Activated naive CD4-positive, alpha-beta T cell treated with anti-CD3 and anti-CD28 coated beads, Interleukin-2, amount 10 ng/mL, durations not matched to agents 7 days and 5 days (primary cell): ENCODE results near the gene PARD3B.

Source experiments
- CTCF ChIA-PET: fragments of 350-600 bp; sonication (Branson Sonifier 250); formaldehyde crosslinking; loops from one replicate; lab custom pipeline; 2021; ENCODE audit warnings: antibody characterized with exemption; lab: Charles Lee
- DNase-seq: peaks from one replicate; pipeline ENCODE4 v3.0.0-alpha.2; 2020
- H3K27ac Mint-ChIP-seq: one replicate; pipeline ENCODE4 v1.8.0; 2021; ENCODE audit warnings: mild to moderate bottlenecking, moderate library complexity, mixed read lengths
- H3K27me3 Mint-ChIP-seq: one replicate; pipeline ENCODE4 v1.8.0; 2021; ENCODE audit warnings: mild to moderate bottlenecking, mixed read lengths
- H3K36me3 Mint-ChIP-seq: one replicate; pipeline ENCODE4 v1.8.0; 2021; ENCODE audit warnings: mixed read lengths
- H3K4me1 Mint-ChIP-seq: one replicate; pipeline ENCODE4 v1.8.0; 2021; ENCODE audit warnings: mixed read lengths
- H3K4me3 Mint-ChIP-seq: one replicate; pipeline ENCODE4 v1.8.0; 2021; ENCODE audit warnings: mild to moderate bottlenecking, moderate library complexity, mixed read lengths
- H3K9me3 Mint-ChIP-seq: one replicate; pipeline ENCODE4 v1.8.0; 2021; ENCODE audit warnings: mixed read lengths

The PARD3B gene

GRCh38 chr2:205610437-205610836 is 1065.2 kb downstream of the PARD3B start:
- peaks cover 5% of the 10 kb centered on the region for H3K9me3 Mint-ChIP-seq
- no peaks in the 10 kb centered on the region for H3K36me3 Mint-ChIP-seq
- no peak for DNase-seq
- peaks cover 44% of the 10 kb centered on the region for H3K27me3 Mint-ChIP-seq
- peaks cover 27% of the 10 kb centered on the region for H3K4me1 Mint-ChIP-seq
- H3K4me3 Mint-ChIP-seq, result no peak overlapping the region
- CTCF ChIA-PET, result interaction anchor here (1.4 kb wide), 1 partner anchor 8 kb away, joined by 3 read pairs; no protein-coding TSS in a partner anchor
- no peak overlapping the region for H3K27ac Mint-ChIP-seq

- DNase-seq, result peak; percentile 29
- peaks cover 3% of the 10 kb centered on the region for H3K9me3 Mint-ChIP-seq
- H3K4me3 Mint-ChIP-seq, result no peak overlapping the region
- CTCF ChIA-PET, result interaction anchor here (0.6 kb wide), 1 partner anchor 316 kb away, joined by 3 read pairs; no protein-coding TSS in a partner anchor
- peaks cover 36% of the 10 kb centered on the region for H3K27me3 Mint-ChIP-seq
- H3K4me1 Mint-ChIP-seq, result peaks cover 27% of the 10 kb centered on the region
- no peaks in the 10 kb centered on the region for H3K36me3 Mint-ChIP-seq
- no peak overlapping the region for H3K27ac Mint-ChIP-seq
Observed at GRCh38 chr2:205612636-205613035, 1067.4 kb downstream of the PARD3B start.

DNA sequence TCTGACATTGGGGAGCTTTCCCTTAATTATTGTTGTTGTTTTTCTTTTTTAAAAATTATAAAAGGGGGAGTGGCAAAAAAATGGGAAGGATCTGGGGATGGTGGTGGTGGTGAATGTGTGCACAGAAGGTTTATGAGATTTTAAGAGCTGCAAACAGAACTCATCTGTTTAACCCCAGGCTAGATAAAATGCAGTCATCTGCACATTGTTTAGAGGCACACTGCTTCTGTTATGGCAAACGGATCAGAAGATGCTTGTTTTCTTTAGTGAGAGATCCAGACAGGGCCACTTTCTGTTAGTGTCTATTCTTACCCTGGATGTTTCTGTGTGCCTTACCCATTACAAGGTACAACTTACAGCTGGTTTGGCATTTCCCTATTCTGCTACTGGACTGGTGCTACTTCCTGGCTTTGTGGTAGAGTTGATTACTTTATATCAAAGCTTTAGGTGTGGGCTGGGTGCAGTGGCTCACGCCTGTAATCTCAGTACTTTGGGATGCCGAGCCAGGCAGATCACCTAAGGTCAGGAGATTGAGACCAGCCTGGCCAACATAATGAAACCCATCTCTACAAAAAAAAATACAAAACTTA is 1068.8 kb downstream of the PARD3B start:
- no peak for DNase-seq
- Mint-ChIP-seq H3K4me1 (peaks cover 25% of the 10 kb centered on the region), H3K36me3 (no peaks in the 10 kb centered on the region), H3K27ac (no peak overlapping the region), H3K4me3 (no peak overlapping the region), H3K9me3 (peaks cover 3% of the 10 kb centered on the region), H3K27me3 (peaks cover 28% of the 10 kb centered on the region)
- CTCF ChIA-PET, result interaction anchor here (0.6 to 0.8 kb wide), 2 partner anchors 10 to 88 kb away, joined by 3 read pairs; no protein-coding TSS in a partner anchor

DNA sequence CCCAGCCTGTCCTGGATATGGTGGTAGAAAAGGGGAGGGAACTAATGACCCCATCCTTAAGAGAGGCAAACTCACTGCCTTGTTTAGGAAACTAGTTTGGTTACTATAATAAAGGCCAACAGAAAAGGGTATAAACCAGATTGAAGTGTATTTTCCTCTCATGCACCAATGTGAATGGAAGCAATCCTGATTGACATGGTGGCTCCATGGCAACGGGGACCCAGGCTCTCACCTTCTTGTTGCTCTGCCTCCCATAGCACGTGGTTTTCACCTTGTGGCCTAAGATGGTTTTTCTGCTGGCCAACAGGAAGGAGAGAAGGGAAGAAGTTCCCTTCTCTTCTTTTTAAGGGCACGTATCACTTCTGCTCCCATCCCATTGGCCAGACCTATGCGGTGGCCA is 1069.7 kb downstream of the PARD3B start:
- CTCF ChIA-PET, result no interaction called here

DNA sequence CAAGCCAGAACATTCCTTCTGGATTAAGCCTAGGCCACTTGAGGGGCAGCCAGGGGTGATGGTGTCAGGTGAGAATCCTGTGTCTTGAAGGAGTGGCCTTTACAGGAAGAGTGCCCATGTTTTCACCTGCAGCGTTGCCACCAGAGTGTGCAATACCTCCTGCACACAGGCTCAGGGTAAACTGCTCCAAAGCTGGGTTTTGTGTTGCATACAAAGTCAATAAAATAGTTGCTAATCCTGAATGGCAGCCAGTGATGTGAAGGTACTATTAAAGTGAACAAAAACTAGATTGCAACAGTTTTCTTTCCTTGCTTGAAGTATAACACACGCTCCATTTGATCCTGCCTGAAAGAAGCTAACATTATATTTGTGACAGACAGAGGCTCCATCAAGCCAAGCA is 1072.6 kb downstream of the PARD3B start:
- no peak for DNase-seq
- Mint-ChIP-seq H3K27me3 (peaks cover 10% of the 10 kb centered on the region), H3K27ac (no peak overlapping the region), H3K4me1 (peaks cover 16% of the 10 kb centered on the region), H3K4me3 (no peak overlapping the region), H3K9me3 (no peaks in the 10 kb centered on the region), H3K36me3 (no peaks in the 10 kb centered on the region)
- CTCF ChIA-PET, result no interaction called here

More for the DNA sequence above, 1069.7 kb downstream of the PARD3B start:
- DNase-seq, result no peak
- peaks cover 24% of the 10 kb centered on the region for H3K4me1 Mint-ChIP-seq
- H3K9me3 Mint-ChIP-seq, result peaks cover 3% of the 10 kb centered on the region
- H3K36me3 Mint-ChIP-seq, result no peaks in the 10 kb centered on the region
- no peak overlapping the region for H3K4me3 Mint-ChIP-seq
- H3K27ac Mint-ChIP-seq, result no peak overlapping the region
- H3K27me3 Mint-ChIP-seq, result peaks cover 27% of the 10 kb centered on the region

- H3K9me3 Mint-ChIP-seq, result no peaks in the 10 kb centered on the region
- CTCF ChIA-PET, result interaction anchor here (0.6 to 2.4 kb wide), 2 partner anchors 56 to 1295 kb away, joined by 3 to 9 read pairs; no protein-coding TSS in a partner anchor
- H3K4me1 Mint-ChIP-seq, result peaks cover 4% of the 10 kb centered on the region
- no peak overlapping the region for H3K4me3 Mint-ChIP-seq
- no peaks in the 10 kb centered on the region for H3K36me3 Mint-ChIP-seq
- DNase-seq, result no peak
- peaks cover 10% of the 10 kb centered on the region for H3K27me3 Mint-ChIP-seq
- no peak overlapping the region for H3K27ac Mint-ChIP-seq
Observed at GRCh38 chr2:205619600-205619999, 1074.3 kb downstream of the PARD3B start.

DNA sequence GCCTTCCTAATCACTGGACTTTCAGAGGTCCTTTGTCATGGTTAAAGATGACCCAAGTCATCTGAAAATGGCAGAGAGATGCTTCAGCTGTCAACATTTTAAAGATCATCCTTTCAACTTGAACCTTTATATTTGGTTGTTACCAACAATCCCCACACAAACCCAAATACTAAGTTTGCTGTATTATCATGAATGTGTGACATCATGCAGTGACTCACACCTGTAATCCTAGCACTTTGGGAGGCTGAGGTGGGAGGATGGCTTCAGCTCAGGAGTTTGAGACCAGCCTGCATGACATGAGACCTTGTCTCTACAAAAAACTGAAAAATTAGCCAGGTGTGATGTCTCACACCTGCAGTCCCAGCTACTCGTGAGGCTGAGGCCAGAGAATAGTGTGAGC is 1081.8 kb downstream of the PARD3B start:
- H3K4me3 Mint-ChIP-seq, result no peak overlapping the region
- H3K36me3 Mint-ChIP-seq, result no peaks in the 10 kb centered on the region
- CTCF ChIA-PET, result no interaction called here

GRCh38 chr2:205628422-205628821 is 1083.1 kb downstream of the PARD3B start:
- no peaks in the 10 kb centered on the region for H3K9me3 Mint-ChIP-seq
- DNase-seq, result no peak
- no peak overlapping the region for H3K4me3 Mint-ChIP-seq
- H3K36me3 Mint-ChIP-seq, result no peaks in the 10 kb centered on the region
- H3K27me3 Mint-ChIP-seq, result no peaks in the 10 kb centered on the region
- CTCF ChIA-PET, result interaction anchor here (1.2 kb wide), 1 partner anchor 10 kb away, joined by 3 read pairs; no protein-coding TSS in a partner anchor
- H3K4me1 Mint-ChIP-seq, result no peaks in the 10 kb centered on the region
- no peak overlapping the region for H3K27ac Mint-ChIP-seq

More for the DNA sequence above, 1081.8 kb downstream of the PARD3B start:
- Mint-ChIP-seq H3K27me3 (no peaks in the 10 kb centered on the region), H3K4me1 (no peaks in the 10 kb centered on the region), H3K9me3 (no peaks in the 10 kb centered on the region), H3K27ac (no peak overlapping the region)
- no peak for DNase-seq

GRCh38 chr2:205629091-205629776 is 1084.0 kb downstream of the PARD3B start:
- no peak for DNase-seq
- Mint-ChIP-seq H3K36me3 (no peaks in the 10 kb centered on the region), H3K27me3 (peaks cover under 1% of the 10 kb centered on the region), H3K4me3 (no peak overlapping the region), H3K4me1 (no peaks in the 10 kb centered on the region), H3K9me3 (no peaks in the 10 kb centered on the region), H3K27ac (peak overlapping the region; percentile 47)
- CTCF ChIA-PET, result interaction anchor here (1.2 kb wide), 1 partner anchor 11 kb away, joined by 3 read pairs; no protein-coding TSS in a partner anchor

- no peak for DNase-seq
- Mint-ChIP-seq H3K9me3 (no peaks in the 10 kb centered on the region), H3K27ac (no peak overlapping the region), H3K4me3 (no peak overlapping the region), H3K4me1 (peaks cover 22% of the 10 kb centered on the region), H3K27me3 (peaks cover 5% of the 10 kb centered on the region), H3K36me3 (no peaks in the 10 kb centered on the region)
- CTCF ChIA-PET, result no interaction called here
Observed at GRCh38 chr2:205633994-205634393, 1088.7 kb downstream of the PARD3B start.

DNA sequence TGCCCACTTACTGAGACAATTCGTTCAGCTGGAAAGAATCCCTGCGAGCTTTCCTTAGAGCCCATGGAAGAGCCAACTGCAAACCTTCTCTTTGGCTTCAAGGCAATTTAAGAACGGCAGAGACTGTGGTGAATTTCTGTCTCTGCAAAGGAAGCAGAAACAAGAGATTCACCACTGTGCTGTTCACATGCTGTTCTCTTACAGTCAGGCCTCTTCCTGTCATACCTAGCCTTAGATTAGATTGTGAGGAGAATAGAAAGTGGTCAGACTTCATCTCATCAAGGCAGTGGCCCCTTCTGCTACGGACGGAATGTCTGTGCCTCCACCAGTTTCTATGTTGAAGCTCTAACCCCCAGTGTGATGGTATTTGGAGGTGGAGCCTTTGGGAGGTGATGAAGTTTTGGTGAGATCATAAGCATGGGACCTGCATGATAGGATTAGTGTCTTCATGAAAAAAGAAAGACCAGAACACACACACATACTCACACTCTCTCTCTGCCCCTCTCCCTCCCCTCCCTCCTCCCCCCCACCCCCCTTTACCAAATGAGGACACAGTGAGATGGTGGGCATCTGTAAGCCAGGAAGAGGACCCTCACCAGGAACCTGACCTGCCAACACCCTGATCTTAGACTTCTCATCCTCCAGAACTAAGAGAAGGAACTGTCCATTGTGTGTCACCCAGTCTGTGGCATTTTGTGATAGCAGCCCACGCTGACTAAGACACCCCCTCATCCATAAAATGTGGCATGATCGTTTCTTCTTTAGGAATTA is 1091.5 kb downstream of the PARD3B start:
- Mint-ChIP-seq H3K36me3 (no peaks in the 10 kb centered on the region), H3K4me3 (no peak overlapping the region), H3K9me3 (peaks cover 2% of the 10 kb centered on the region), H3K4me1 (peaks cover 27% of the 10 kb centered on the region), H3K27me3 (peaks cover 5% of the 10 kb centered on the region), H3K27ac (no peak overlapping the region)
- CTCF ChIA-PET, result interaction anchor here (0.6 kb wide), 1 partner anchor 25 kb away, joined by 3 read pairs; no protein-coding TSS in a partner anchor
- DNase-seq, result no peak

- CTCF ChIA-PET, result no interaction called here
Observed at GRCh38 chr2:205637320-205637602, 1092.0 kb downstream of the PARD3B start.

GRCh38 chr2:205637779-205638503 is 1092.7 kb downstream of the PARD3B start:
- CTCF ChIA-PET, result no interaction called here
- peaks cover 9% of the 10 kb centered on the region for H3K27me3 Mint-ChIP-seq
- H3K9me3 Mint-ChIP-seq, result peaks cover 2% of the 10 kb centered on the region
- H3K4me1 Mint-ChIP-seq, result peaks cover 27% of the 10 kb centered on the region
- H3K36me3 Mint-ChIP-seq, result no peaks in the 10 kb centered on the region
- peak overlapping the region; percentile 21 for H3K27ac Mint-ChIP-seq
- no peak overlapping the region for H3K4me3 Mint-ChIP-seq
- DNase-seq, result no peak

More at GRCh38 chr2:205637320-205637602, 1092.0 kb downstream of the PARD3B start:
- peaks cover 27% of the 10 kb centered on the region for H3K4me1 Mint-ChIP-seq
- no peak overlapping the region for H3K4me3 Mint-ChIP-seq
- no peak overlapping the region for H3K27ac Mint-ChIP-seq
- no peak for DNase-seq
- H3K9me3 Mint-ChIP-seq, result peaks cover 2% of the 10 kb centered on the region
- H3K27me3 Mint-ChIP-seq, result peaks cover 8% of the 10 kb centered on the region
- H3K36me3 Mint-ChIP-seq, result no peaks in the 10 kb centered on the region

GRCh38 chr2:205640716-205641115 is 1095.4 kb downstream of the PARD3B start:
- Mint-ChIP-seq H3K4me3 (no peak overlapping the region), H3K36me3 (no peaks in the 10 kb centered on the region), H3K4me1 (peaks cover 27% of the 10 kb centered on the region), H3K27ac (no peak overlapping the region), H3K9me3 (peaks cover 2% of the 10 kb centered on the region), H3K27me3 (peaks cover 17% of the 10 kb centered on the region)
- CTCF ChIA-PET, result no interaction called here
- DNase-seq, result no peak
